GM21786 (cell line): Measurements from ENCODE around the gene RBM38.
"Not testable (repeated sequence)": the region's sequence is repeated elsewhere in the genome, so short reads cannot be mapped to it uniquely, and the experiment has no call there.

Source experiments
- ATAC-seq: cut with Tn5 transposase; IDR thresholded peaks from one replicate; pipeline ENCODE4 v1.9.1; 2021; ENCODE audit not compliant: unreplicated experiment

RBM38 gene

DNA sequence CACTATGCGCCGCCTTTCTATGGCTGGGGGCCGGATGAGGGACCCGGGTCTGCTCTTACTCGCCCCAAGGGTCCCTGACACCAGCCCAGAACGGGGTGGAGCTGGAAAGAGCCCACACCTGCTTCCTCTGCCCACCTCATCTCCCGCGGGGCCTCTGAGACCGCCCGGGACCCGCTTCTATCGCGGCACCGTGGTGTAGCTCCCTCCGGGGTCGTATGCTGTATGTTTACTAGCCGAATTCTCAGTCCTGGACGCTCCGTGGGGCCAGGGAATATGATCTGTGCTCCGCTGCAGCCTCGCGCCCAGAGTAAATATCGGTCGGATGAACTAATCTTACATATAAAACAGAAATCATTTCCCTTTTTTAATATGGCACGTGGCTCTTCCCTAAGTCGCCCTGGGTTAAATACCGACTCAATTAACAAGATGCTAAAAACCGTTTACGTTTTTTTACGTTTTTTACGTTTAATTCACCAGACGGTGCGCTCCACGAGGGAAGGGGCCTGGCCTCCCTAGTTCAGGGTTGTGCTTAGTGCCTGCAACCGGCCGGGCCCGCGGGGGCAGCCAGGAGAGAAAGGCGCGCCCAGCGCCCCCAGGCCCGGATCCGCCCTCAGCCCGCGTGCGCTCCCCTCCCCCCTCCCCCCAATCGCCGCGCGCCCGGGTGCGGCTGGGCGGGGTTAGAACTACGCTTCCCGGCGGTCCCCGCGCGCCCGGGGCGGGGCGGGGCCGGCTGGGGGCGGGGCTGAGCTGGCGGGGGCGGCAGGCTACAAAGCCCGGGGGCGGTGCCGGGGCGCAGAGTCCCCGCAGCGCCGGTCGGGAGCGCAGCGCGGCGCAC lies at the start of gene RBM38:
Gene RBM38, plus strand, starts transcription at position 793 of the 835 bp plus-strand sequence. CDS start 186 bp downstream, outside the sequence.
- ATAC-seq, result peak; percentile 34

DNA sequence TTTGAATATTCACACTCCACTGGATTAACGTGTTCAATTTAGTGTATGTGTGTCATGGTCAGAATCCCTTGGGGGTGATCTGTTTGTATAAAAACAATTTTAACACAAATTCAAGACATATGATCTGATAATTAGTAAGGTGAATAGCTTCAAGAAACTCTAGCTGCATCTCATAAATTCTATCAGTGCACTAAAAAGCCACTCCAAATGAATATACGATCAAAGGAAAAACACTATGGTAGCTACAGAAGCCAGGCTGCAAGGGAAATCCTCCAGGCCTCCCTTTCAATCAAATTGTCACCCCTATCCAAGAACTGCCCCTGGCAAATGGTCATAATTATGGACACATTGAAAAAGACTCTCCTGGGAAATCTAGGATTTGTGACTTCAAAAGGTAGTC lies 49.5 kb upstream of the RBM38 start:
- no peak for ATAC-seq

DNA sequence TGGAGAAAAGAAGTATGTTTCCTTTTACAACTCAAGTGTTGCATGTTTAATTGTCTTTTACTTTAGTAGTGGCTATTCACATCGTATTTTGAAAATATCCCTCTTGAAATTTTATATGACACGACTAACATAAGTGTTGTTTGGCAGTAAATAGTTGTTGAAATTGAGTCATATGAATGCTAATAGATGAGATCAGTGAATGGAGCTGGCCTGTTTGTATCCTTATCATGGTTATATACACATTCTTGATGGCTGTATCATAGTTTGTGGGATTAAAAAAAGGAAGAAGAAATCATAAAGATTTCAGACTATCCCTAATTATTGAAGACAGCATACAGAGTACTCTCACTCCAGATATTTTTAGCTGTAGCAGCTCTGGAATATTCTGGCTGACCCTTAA lies 48.4 kb upstream of the RBM38 start:
- ATAC-seq, result no peak

GRCh38 chr20:57346477-57346876 lies 44.7 kb upstream of the RBM38 start:
- ATAC-seq, result no peak

- no peak for ATAC-seq
These were observed 43.8 kb upstream of the RBM38 start for GRCh38 chr20:57347393-57347792.

- ATAC-seq, result not testable (repeated sequence)
These were observed 42.8 kb upstream of the RBM38 start for GRCh38 chr20:57348200-57348921.

GRCh38 chr20:57348922-57349574 lies 42.1 kb upstream of the RBM38 start:
- ATAC-seq, result not testable (repeated sequence)

- ATAC-seq, result no peak
These were observed 41.0 kb upstream of the RBM38 start for GRCh38 chr20:57350081-57350710.

DNA sequence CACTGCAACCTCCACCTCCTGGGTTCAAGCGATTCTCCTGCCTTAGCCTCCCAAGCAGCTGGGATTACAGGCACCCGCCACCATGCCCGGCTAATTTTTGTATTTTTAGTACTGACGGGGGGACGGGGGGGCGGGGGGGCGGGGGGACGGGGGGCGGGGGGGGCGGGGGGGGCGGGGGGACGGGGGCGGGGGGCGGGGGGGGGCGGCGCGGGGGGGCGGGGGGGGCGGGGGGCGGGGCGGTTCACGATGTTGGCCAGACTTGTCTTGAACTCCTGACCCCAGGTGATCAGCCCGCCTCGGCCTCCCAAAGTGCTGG lies 40.5 kb upstream of the RBM38 start:
- ATAC-seq, result not testable (repeated sequence)

- peak; percentile 81 for ATAC-seq
These were observed 40.0 kb upstream of the RBM38 start, which contains the start of gene RAE1 for GRCh38 chr20:57351042-57351783. TSS of gene RAE1 (plus strand) at chr20:57351255. CDS start at chr20:57354039, 2,784 bp downstream.

GRCh38 chr20:57352305-57352704 lies 38.9 kb upstream of the RBM38 start:
- ATAC-seq, result no peak

DNA sequence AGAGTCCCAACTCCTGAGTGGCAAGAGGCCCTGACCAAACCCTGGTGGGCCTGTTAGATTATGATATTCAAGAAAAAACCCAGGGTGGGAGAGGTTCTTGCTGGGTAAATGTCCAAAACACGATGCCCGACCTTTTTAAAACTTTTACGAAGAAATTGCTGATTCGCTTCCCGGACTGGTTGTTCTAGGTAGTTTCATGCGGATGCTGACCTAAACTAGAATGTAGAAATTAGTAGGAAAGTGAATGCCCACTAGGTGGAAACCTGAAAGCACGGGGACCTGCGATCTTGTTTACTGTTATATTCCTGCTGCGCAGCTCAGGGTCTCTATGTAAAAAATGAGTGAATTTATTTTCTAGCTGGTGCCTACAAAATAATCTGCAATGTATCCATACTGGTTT lies 37.8 kb upstream of the RBM38 start:
- ATAC-seq, result no peak

GRCh38 chr20:57361517-57361916 lies 29.7 kb upstream of the RBM38 start:
- ATAC-seq, result no peak

DNA sequence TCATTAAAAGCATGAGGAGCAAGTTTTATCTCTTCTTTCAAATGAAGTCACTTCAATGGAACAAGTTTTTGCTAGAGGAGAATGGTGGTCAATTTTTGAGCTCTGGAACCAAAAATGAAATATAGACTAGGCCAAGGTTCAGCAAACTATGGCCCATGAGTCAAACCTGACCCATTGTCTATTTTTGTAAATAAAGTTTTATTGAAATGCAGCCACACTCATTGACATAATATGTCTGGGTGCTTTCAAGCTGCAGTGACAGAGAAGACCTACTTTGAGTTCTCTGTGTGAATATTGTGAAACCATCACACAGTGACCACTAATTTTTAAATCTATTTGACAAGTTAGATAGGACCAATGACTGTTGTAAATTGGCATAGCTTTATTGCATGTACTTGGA lies 26.7 kb upstream of the RBM38 start:
- no peak for ATAC-seq

- ATAC-seq, result no peak
These were observed 21.6 kb upstream of the RBM38 start for GRCh38 chr20:57369596-57369995.

GRCh38 chr20:57370316-57370715 lies 20.9 kb upstream of the RBM38 start:
- no peak for ATAC-seq

DNA sequence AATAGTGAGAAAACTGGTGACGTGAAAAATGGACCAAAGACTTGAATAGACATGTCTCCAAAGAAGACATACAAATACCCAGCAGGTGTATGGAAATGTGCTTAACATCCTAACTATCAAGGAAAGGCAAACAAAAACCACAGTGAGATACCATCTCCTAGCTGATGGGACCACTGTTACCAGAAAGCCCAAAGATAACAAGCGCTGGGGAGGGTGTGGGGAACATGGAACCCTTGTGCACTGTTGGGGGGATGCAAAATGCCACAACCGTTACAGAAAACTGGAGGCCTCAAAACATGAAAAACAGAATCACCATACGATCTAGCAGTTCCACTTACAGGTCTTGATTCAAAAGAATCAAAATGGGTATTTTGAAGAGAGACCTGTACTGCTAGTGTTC lies 19.8 kb upstream of the RBM38 start:
- ATAC-seq, result no peak

DNA sequence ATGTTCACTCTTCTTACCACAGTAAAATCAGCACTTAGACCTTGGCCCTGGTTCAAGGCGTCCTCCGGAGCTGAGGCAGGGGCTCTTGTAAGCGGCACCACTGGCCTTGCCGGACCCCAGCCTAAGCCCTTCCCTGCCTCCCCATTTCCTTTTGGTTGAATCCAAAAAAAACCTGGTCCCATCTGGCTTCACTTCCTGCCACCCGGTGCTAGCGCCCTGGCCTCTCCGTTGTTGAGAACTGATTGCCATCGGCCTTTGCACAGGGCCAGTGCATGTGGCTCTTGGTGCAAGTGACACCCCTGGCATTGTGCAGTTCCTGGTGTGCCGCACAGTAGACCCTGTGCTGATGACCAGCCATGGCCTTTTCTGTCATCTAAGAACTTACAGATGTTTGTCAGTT lies 19.0 kb upstream of the RBM38 start:
- no peak for ATAC-seq

- no peak for ATAC-seq
These were observed 18.4 kb upstream of the RBM38 start for GRCh38 chr20:57372581-57373350.
